ENCODE measurements around the gene NSD1.

GRCh38 chr5:177327539-177328522, 194.3 kb downstream of the NSD1 start:
- TF ChIP-seq CTCF (conservative IDR thresholded peaks at IDR 0.05 in 1 of 2, IDR thresholded peaks at IDR 0.05 in 1 of 2; ENCODE audit: low read depth in 1 of 2, low read length in 2 of 2) (no peak), EZH2 (IDR thresholded peaks at IDR 0.05; ENCODE audit: low read length, missing control alignments) (no peak)

Measured in fibroblast of lung (primary cell).